Measurements from ENCODE around the gene ALG5.

DNA sequence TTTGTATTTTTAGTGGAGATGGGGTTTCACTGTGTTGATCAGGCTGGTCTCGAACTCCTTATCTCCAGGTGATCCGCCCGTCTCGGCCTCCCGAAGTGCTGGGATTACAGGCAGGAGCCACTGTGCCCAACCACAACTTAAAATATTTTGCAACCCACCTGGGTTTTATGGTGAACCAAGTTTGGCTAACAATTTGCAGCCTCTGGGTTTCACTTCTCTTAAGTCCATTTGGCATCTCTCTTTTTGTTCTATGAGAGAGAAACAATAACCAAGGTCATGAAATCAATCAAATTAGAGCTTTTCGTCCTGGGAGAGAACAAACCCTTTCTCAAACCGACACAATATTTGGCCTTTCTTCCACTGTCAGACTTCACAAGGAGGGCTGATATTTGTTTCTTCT, 73.5 kb downstream of the ALG5 start:
- TF ChIP-seq, protein P1, sequence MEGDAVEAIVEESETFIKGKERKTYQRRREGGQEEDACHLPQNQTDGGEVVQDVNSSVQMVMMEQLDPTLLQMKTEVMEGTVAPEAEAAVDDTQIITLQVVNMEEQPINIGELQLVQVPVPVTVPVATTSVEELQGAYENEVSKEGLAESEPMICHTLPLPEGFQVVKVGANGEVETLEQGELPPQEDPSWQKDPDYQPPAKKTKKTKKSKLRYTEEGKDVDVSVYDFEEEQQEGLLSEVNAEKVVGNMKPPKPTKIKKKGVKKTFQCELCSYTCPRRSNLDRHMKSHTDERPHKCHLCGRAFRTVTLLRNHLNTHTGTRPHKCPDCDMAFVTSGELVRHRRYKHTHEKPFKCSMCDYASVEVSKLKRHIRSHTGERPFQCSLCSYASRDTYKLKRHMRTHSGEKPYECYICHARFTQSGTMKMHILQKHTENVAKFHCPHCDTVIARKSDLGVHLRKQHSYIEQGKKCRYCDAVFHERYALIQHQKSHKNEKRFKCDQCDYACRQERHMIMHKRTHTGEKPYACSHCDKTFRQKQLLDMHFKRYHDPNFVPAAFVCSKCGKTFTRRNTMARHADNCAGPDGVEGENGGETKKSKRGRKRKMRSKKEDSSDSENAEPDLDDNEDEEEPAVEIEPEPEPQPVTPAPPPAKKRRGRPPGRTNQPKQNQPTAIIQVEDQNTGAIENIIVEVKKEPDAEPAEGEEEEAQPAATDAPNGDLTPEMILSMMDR (IDR thresholded peaks at IDR 0.05): no peak
- no peak for TF ChIP-seq POLR2A (IDR thresholded peaks at IDR 0.05)
